B cell (primary cell): Measurements from ENCODE around the gene WDR48. TPM values are rescaled to one million over a fixed set of nuclear protein-coding genes. Genes with fewer than 3 reads are reported as not detected.

ENCODE experiments used
- ATAC-seq: fragments of 200-7000 bp; cut with Tn5 transposase; one replicate; pipeline ENCODE4 v1.10.0; 2021; ENCODE audit warnings: low read depth, mild to moderate bottlenecking, moderate number of reproducible peaks, moderate library complexity
- CTCF ChIA-PET: fragments of 350-600 bp; sonication (Branson Sonifier 250); formaldehyde crosslinking; loops from one replicate; lab custom pipeline; 2021; ENCODE audit warnings: antibody characterized with exemption, inconsistent platforms; lab: Charles Lee
- POLR2A ChIA-PET: fragments of 350-600 bp; sonication (Branson Sonifier 250); formaldehyde crosslinking; loops from one replicate; lab custom pipeline; 2021; ENCODE audit warnings: antibody characterized with exemption; lab: Charles Lee
- DNase-seq: peaks from one replicate; pipeline ENCODE4 v3.0.0; 2013
- H2AFZ ChIP-seq: 2 replicates; pipeline ENCODE4 v1.6.1; 2012; ENCODE audit warnings: mild to moderate bottlenecking, low read depth, low read length; ENCODE audit not compliant: insufficient read depth, poor library complexity, severe bottlenecking
- H3K27ac ChIP-seq, 2 donors: 1 replicate in 1 of 2; 2 replicates in 1 of 2; pipeline ENCODE4 v1.5.1; 2012 to 2013; ENCODE audit warnings: low read length in 2 of 2, mild to moderate bottlenecking in 2 of 2, moderate library complexity in 1 of 2
- H3K27me3 ChIP-seq, 4 experiments: fragments of 200-600 bp in 1 of 4; sonication (generic) in 1 of 4; replicated peaks in 1 of 4; 1 replicate in 2 of 4; 2 replicates in 2 of 4; pipeline versions ENCODE4 v1.6.1 to v1.7.0; 2013 to 2016; ENCODE audit warnings: low read length in 3 of 4, mild to moderate bottlenecking in 2 of 4, mixed read lengths in 1 of 4, moderate library complexity in 1 of 4; ENCODE audit not compliant: insufficient read depth in 4 of 4, control insufficient read depth in 3 of 4; ENCODE audit errors: control extremely low read depth in 1 of 4
- H3K36me3 ChIP-seq, 2 experiments: replicated peaks in 1 of 2; 1 replicate in 1 of 2; 2 replicates in 1 of 2; pipeline versions ENCODE4 v1.6.1 to v1.7.1; 2013; ENCODE audit warnings: low read length in 1 of 2; ENCODE audit not compliant: insufficient read depth in 2 of 2, control insufficient read depth in 1 of 2; ENCODE audit errors: control extremely low read depth in 1 of 2, extremely low read depth in 1 of 2
- H3K4me1 ChIP-seq, 2 donors: fragments of 200-600 bp in 1 of 2; sonication (generic) in 1 of 2; 1 replicate in 1 of 2; 2 replicates in 1 of 2; pipeline versions ENCODE4 v1.5.1 to v1.6.1; 2013 to 2017; ENCODE audit warnings: low read length in 2 of 2; ENCODE audit not compliant: control insufficient read depth in 2 of 2, insufficient read depth in 2 of 2
- H3K4me2 ChIP-seq: replicated peaks from 2 replicates; pipeline ENCODE3; 2012; ENCODE audit warnings: mild to moderate bottlenecking, low read depth, low read length; ENCODE audit not compliant: poor library complexity, severe bottlenecking
- H3K4me3 ChIP-seq, 5 experiments: fragments of 200-600 bp in 1 of 5; sonication (generic) in 1 of 5; 1 replicate in 3 of 5; 2 replicates in 2 of 5; pipeline versions ENCODE4 v1.5.1 to v1.7.0; 2011 to 2016; ENCODE audit warnings: low read length in 4 of 5, mild to moderate bottlenecking in 4 of 5, low read depth in 2 of 5, control low read depth in 1 of 5, moderate library complexity in 1 of 5; ENCODE audit not compliant: insufficient read depth in 1 of 5; ENCODE audit errors: control extremely low read depth in 1 of 5, extremely low read depth in 1 of 5
- H3K79me2 ChIP-seq: fragments of 200-600 bp; sonication (generic); one replicate; pipeline ENCODE4 v1.6.0; 2016; ENCODE audit warnings: low read length; ENCODE audit not compliant: control insufficient read depth, insufficient read depth
- H3K9ac ChIP-seq: fragments of 200-600 bp; sonication (generic); 2 replicates; pipeline ENCODE4 v1.6.1; 2017; ENCODE audit warnings: mild to moderate bottlenecking, low read length, moderate library complexity
- H3K9me3 ChIP-seq, 3 donors: one replicate each; pipeline versions ENCODE4 v1.6.1 to v1.7.1; 2013; ENCODE audit warnings: low read length in 2 of 3; ENCODE audit not compliant: control insufficient read depth in 2 of 3, insufficient read depth in 1 of 3; ENCODE audit errors: control extremely low read depth in 1 of 3
- H4K20me1 ChIP-seq: 2 replicates; pipeline ENCODE4 v1.6.0; 2012; ENCODE audit warnings: mild to moderate bottlenecking, low read length; ENCODE audit not compliant: insufficient read depth, control insufficient read depth, poor library complexity, severe bottlenecking
- H3K27ac Mint-ChIP-seq: one replicate; pipeline ENCODE4 v1.8.0; 2021; ENCODE audit warnings: mixed read lengths
- H3K27me3 Mint-ChIP-seq: one replicate; pipeline ENCODE4 v1.8.0; 2021; ENCODE audit warnings: mixed read lengths
- H3K4me1 Mint-ChIP-seq: one replicate; pipeline ENCODE4 v1.8.0; 2021; ENCODE audit warnings: mixed read lengths
- H3K4me3 Mint-ChIP-seq: one replicate; pipeline ENCODE4 v1.8.0; 2021; ENCODE audit warnings: mixed read lengths
- H3K9me3 Mint-ChIP-seq: one replicate; pipeline ENCODE4 v1.8.0; 2022; ENCODE audit warnings: mixed read lengths; ENCODE audit not compliant: insufficient read depth
- EZH2 ChIP-seq: IDR thresholded peaks from 2 replicates; pipeline ENCODE4 v1.6.1; 2012; ENCODE audit warnings: borderline replicate concordance, low read depth, mild to moderate bottlenecking, moderate library complexity, low read length; ENCODE audit not compliant: insufficient read depth, poor library complexity, severe bottlenecking
- WGBS: methylation state at CpG from one replicate; pipeline ENCODE4 v1.1.5; 2013; ENCODE audit warnings: missing lambda C conversion rate; ENCODE audit not compliant: insufficient coverage; 5-methylcytosine and 5-hydroxymethylcytosine counted together
- intact Hi-C: fragments of 100-400 bp; cut with micrococcal nuclease; formaldehyde crosslinking; loops from one replicate; pipeline ENCODE4 v1.10.0; 2022
- polyA plus RNA-seq: library from polyadenylated mRNA; depleted of rRNA; stranded (reverse); fragments of >200 nt; gene quantifications from 2 replicates; pipeline ENCODE4 v1.2.3, GENCODE V29; 2012
- total RNA-seq, 2 donors: library from RNA; stranded (reverse); fragments of 120-200 nt in 1 of 2; gene quantifications; 1 replicate in 1 of 2; 2 replicates in 1 of 2; pipeline versions ENCODE4 v1.2.3 to v1.2.4, GENCODE V29; 2013 to 2022
- TF ChIP-seq, protein P1 (sequence below): fragments of 200-600 bp; IDR thresholded peaks from one replicate; pipeline ENCODE4 v1.8.0; 2022; ENCODE audit warnings: antibody characterized with exemption, mild to moderate bottlenecking

The WDR48 gene
- total and polyA plus RNA-seq, 2 donors (not counting 1 experiment from before 2014, with no cell fraction given), result 20.8 to 68.6 TPM

DNA sequence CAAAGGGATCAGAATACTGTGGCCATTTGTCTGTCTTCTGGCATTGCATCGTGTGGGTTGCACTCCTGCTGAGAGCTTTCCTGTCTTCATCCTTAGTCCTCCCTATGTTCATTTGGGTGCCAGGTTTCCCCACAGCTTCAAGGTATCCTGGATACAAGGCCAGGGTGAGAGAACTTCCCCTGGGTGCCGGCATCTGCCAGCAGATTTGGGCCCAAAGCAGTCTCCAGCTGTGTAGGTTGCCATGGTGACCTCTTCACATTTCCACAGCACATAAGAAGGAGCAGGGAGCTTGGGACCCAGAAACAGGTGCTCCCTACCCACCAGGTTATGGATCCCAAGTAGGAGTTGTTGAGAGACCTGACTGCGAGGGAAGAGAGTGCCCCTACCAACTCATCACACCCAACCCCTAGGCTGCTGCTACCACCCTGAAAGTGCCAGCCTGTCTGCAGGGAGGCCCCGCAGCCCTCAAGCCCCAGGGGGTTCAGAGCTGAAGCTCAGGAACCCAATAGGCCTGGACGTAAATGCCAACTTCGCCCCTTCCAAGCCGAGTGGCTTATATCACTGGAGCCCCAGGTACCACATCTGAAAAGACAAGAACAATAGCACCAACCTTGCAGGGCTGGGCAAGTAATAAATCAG, 75.6 kb downstream of the WDR48 start:
- TF ChIP-seq, protein P1, sequence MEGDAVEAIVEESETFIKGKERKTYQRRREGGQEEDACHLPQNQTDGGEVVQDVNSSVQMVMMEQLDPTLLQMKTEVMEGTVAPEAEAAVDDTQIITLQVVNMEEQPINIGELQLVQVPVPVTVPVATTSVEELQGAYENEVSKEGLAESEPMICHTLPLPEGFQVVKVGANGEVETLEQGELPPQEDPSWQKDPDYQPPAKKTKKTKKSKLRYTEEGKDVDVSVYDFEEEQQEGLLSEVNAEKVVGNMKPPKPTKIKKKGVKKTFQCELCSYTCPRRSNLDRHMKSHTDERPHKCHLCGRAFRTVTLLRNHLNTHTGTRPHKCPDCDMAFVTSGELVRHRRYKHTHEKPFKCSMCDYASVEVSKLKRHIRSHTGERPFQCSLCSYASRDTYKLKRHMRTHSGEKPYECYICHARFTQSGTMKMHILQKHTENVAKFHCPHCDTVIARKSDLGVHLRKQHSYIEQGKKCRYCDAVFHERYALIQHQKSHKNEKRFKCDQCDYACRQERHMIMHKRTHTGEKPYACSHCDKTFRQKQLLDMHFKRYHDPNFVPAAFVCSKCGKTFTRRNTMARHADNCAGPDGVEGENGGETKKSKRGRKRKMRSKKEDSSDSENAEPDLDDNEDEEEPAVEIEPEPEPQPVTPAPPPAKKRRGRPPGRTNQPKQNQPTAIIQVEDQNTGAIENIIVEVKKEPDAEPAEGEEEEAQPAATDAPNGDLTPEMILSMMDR, result no peak
- no peak for TF ChIP-seq EZH2
- Histone ChIP-seq H3K4me2 (peak overlapping the region; percentile 34), H4K20me1 (no peaks in the 10 kb centered on the region), H3K79me2 (no peaks in the 10 kb centered on the region), H3K4me1 (peaks cover 39 to 42% of the 10 kb centered on the region in 2 donors), H3K9ac (no peak overlapping the region), H3K36me3 (peaks cover 0 to 33% of the 10 kb centered on the region in 2 experiments), H3K27me3 (no peaks in the 10 kb centered on the region), H3K4me3 (no peak overlapping the region), H2AFZ (no peak overlapping the region), H3K9me3 (no peaks in the 10 kb centered on the region), H3K27ac (no peak overlapping the region)
- ATAC-seq (no peak), DNase-seq (peak; percentile 13)
- intact Hi-C loops, result no loop called here
- CTCF ChIA-PET, result interaction anchor here (0.8 to 5.8 kb wide), 14 partner anchors 9 to 164 kb away, joined by 3 to 49 read pairs (median 7); partner anchors contain the start of genes GORASP1 and TTC21A
- Mint-ChIP-seq H3K27ac (peak overlapping the region; percentile 62), H3K4me1 (peaks cover 54% of the 10 kb centered on the region), H3K9me3 (no peaks in the 10 kb centered on the region), H3K27me3 (no peaks in the 10 kb centered on the region), H3K4me3 (peak overlapping the region; percentile 38)
- WGBS, result 17% methylated on average over 5 of the region's 7 CpGs
- POLR2A ChIA-PET, result interaction anchor here (0.9 to 1.0 kb wide), 2 partner anchors 19 to 23 kb away, joined by 3 to 4 read pairs; no protein-coding TSS in a partner anchor

DNA sequence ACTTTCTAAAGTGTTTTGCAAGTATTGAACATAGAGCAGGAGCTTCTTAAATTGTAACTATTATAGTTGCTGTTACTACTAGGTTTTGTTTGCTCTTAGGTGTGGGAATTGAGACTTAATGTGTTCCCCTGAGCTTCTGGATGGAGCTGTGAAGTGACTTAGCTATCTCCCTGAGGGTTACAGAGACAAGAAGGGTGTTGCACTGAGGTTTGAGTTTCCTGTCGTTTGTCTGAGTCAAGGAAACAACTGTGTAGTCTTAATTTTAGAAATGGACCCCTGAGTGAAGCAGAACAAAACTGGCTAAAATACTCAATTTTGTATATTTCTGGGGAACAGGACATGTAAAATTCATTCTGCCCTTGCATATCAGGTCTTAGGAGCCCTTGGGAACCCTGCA, 76.1 kb downstream of the WDR48 start:
- no peak for DNase-seq
- H3K4me3 Mint-ChIP-seq, result peak overlapping the region; percentile 38
- H3K27ac Mint-ChIP-seq, result peak overlapping the region; percentile 62
- Histone ChIP-seq H3K9me3 (no peaks in the 10 kb centered on the region), H3K27me3 (no peaks in the 10 kb centered on the region), H3K4me1 (peaks cover 34 to 37% of the 10 kb centered on the region in 2 donors), H3K4me3 (no peak overlapping the region), H2AFZ (no peak overlapping the region), H3K27ac (no peak overlapping the region), H3K79me2 (no peaks in the 10 kb centered on the region), H3K4me2 (peak overlapping the region; percentile 34), H4K20me1 (no peaks in the 10 kb centered on the region), H3K9ac (no peak overlapping the region), H3K36me3 (peaks cover 0 to 39% of the 10 kb centered on the region in 2 experiments)
- TF ChIP-seq, protein P1, result no peak
- TF ChIP-seq EZH2, result no peak
- POLR2A ChIA-PET, result interaction anchor here (0.9 to 1.0 kb wide), 2 partner anchors 20 to 23 kb away, joined by 3 to 4 read pairs; no protein-coding TSS in a partner anchor
- ATAC-seq, result no peak
- no peaks in the 10 kb centered on the region for H3K27me3 Mint-ChIP-seq
- CTCF ChIA-PET, result interaction anchor here (1.2 to 5.8 kb wide), 10 partner anchors 9 to 163 kb away, joined by 3 to 49 read pairs (median 10); partner anchors contain the start of genes GORASP1 and TTC21A
- H3K9me3 Mint-ChIP-seq, result no peaks in the 10 kb centered on the region
- 0% methylated on average over 1 of the region's 1 CpG for WGBS
- peaks cover 49% of the 10 kb centered on the region for H3K4me1 Mint-ChIP-seq
- intact Hi-C loops, result no loop called here
